HG03039 (cell line): ENCODE results near the gene ERI3.

Experiments
- ATAC-seq: cut with Tn5 transposase; IDR thresholded peaks from one replicate; pipeline ENCODE4 v1.9.1; 2021; ENCODE audit warnings: mild to moderate bottlenecking, moderate library complexity; ENCODE audit not compliant: unreplicated experiment

ERI3 gene

GRCh38 chr1:44318097-44319088 lies 36.7 kb downstream of the ERI3 start:
- no peak for ATAC-seq

GRCh38 chr1:44316231-44316759 lies 38.8 kb downstream of the ERI3 start:
- no peak for ATAC-seq

GRCh38 chr1:44315521-44315920 lies 39.5 kb downstream of the ERI3 start:
- no peak for ATAC-seq

- ATAC-seq: no peak
Measured at GRCh38 chr1:44314452-44314851, 40.6 kb downstream of the ERI3 start.

- no peak for ATAC-seq
Measured at GRCh38 chr1:44313265-44313918, 41.7 kb downstream of the ERI3 start.

- ATAC-seq: no peak
Measured at GRCh38 chr1:44312399-44313196, 42.5 kb downstream of the ERI3 start.

- no peak for ATAC-seq
Measured at GRCh38 chr1:44310006-44310405, 45.1 kb downstream of the ERI3 start.

- no peak for ATAC-seq
Measured at GRCh38 chr1:44305962-44306422, 49.1 kb downstream of the ERI3 start.

GRCh38 chr1:44303532-44303931 lies 51.5 kb downstream of the ERI3 start:
- ATAC-seq: no peak

- no peak for ATAC-seq
Measured at GRCh38 chr1:44302541-44302940, 52.5 kb downstream of the ERI3 start.

GRCh38 chr1:44301442-44301841 lies 53.6 kb downstream of the ERI3 start:
- no peak for ATAC-seq

- ATAC-seq: no peak
Measured at GRCh38 chr1:44300852-44301251, 54.2 kb downstream of the ERI3 start.

- ATAC-seq: no peak
Measured at GRCh38 chr1:44297695-44298400, 57.2 kb downstream of the ERI3 start.

GRCh38 chr1:44296806-44297205 lies 58.3 kb downstream of the ERI3 start:
- ATAC-seq: no peak

GRCh38 chr1:44296086-44296485 lies 59.0 kb downstream of the ERI3 start:
- ATAC-seq: no peak

GRCh38 chr1:44294588-44295007 lies 60.5 kb downstream of the ERI3 start:
- ATAC-seq: no peak

GRCh38 chr1:44293761-44294315 lies 61.2 kb downstream of the ERI3 start:
- no peak for ATAC-seq

- no peak for ATAC-seq
Measured at GRCh38 chr1:44292651-44293050, 62.4 kb downstream of the ERI3 start.

- no peak for ATAC-seq
Measured at GRCh38 chr1:44290250-44291094, 64.6 kb downstream of the ERI3 start.
